ENCODE measurements around the gene CCDC178.
"Not testable (repeated sequence)": the region's sequence is repeated elsewhere in the genome, so short reads cannot be mapped to it uniquely, and the experiment has no call there.

The CCDC178 gene

DNA sequence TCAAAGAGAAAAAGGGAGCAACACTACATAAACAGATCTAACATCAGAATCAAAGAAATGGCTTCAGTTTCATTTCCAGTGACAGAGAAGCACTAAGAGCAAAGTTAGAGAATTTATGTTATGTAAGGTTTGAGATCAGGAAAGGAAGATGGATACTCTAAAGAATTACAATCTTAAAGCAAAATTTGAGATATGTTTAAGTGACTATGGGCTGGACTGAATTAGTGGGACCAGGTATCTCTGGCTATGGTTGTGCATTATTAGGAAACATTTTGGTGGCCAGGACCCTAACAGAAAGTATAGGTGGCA, 208.2 kb downstream of the CCDC178 start:
- no peak for DNase-seq (ENCODE audit: low read depth in 1 of 2, low spot score in 1 of 2)

DNA sequence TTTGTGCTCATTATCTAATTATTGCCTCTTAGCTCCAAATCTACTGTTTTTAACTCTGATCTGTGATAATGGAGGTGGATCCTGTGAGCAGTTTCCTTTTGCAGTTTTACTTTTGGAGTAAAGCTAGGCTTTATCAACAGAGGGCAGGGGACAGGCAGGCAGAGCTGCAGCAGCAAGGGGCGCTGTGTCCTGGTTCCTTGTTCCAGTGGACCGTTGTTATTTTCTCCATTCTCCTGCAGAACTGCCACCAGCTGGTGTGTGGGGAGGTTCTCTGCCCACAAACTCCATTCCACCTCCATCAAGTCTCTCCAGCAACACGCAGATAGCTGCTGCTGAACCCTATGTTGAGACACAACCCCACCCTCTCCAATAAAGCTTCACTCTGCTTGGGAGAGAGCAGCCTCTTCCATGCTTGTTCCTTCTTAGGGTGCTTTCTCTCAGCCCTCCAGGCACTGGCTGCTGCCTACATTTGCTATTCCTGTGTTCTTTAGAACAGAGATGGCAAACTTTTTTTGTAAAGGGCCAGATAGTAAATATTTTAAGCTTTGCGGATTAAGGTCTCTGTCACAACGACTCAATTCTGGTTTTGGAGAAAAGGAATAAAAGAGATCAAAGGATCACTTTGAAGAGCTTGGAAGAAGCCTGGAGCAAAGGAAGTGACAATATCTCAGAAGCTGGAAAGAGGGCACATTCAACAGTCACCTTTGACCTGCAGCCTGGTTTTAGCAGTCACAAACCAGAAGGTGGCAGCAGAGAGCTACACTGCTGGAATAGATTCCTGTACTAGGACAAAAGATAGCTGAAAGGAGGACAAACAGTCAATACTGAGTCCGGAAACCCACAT, 208.8 kb downstream of the CCDC178 start:
- no peak for DNase-seq (ENCODE audit: low read depth in 1 of 2, low spot score in 1 of 2)

DNA sequence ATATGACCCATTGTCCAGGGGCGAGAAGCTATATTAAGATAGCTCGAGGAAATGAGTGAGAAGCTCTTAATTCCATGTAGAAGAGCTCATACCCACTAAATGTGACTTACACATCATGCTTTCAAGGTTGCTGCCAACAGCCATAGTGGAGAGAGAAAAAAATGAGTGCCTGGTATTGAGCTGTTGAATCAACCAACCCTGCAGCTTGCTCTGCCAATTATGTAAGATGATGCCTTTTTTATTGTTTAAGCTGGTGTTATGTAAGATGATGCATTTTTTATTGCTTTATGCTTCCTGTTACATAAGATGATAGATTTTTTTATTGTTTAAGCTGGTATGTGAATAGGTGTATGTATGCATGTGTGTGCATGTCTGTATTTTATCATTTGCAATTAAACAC, 228.2 kb downstream of the CCDC178 start:
- DNase-seq (ENCODE audit: low read depth in 1 of 2, low spot score in 1 of 2): no peak

DNA sequence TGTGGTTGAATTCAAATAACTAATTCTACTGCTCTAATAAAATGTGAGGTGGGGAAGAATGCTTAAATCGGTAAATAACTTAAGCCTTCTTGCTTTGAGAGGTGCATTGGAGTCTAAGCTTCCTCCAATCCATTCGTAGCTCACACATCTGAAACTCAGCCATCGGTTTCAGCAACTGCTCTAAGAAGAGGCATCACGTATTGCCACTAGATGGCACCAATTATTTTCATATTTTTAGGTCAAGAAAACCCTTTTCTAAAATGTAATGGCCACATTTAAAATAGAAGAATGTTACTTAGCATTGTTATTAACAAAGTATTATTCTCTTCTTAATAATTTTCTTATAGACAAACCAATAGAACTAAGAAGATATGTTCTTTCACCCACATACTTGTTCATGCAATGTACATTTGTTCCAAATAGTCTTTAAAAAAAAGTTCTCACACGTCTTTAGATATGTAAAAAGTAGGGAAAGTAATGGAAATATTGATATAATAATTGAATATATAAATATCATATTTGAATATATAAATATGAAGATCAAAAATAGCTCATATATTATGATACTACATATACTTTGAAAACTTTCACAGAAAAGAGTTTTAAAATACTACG, 229.8 kb downstream of the CCDC178 start:
- no peak for DNase-seq (ENCODE audit: low read depth in 1 of 2, low spot score in 1 of 2)

DNA sequence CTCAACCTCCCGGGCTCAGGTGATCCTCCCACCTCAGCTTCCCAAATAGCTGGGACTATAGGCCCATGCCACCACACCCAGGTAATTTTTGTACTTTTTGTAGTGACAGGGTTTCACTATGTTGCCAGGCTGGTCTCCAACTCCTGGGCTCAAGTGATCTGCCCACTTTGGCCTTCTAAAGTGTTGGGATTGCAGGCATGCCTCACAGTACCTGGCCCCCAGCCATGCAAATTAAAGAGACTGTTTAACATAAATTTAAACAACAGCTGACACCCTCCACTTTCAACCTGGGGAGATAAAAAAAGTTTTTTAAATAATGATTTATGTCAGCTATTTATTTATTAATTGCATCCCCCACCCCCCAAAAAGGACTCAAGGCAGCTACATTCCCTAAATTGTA, 234.7 kb downstream of the CCDC178 start:
- no peak for DNase-seq (ENCODE audit: low read depth in 1 of 2, low spot score in 1 of 2)

DNA sequence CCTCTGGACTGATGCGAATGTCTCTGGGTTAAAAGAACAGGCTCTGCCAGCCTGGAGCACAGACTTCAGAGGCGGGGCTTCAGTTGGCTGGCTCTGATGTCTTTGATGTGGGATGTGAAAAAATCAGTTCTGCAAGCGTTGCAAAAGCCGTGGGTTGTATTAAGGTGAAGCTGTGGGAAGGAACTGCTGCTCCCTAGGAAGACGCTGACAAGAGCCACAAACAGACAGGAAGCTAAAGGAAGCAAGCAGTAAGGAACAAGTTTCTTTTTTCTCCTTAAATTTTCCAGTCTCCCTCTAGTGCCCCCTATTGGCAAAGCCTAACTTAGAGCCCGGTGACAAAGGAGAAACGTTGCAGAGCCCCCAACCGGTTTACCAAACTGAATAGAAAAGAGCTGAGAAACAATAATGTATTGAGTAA, 239.0 kb downstream of the CCDC178 start:
- DNase-seq (ENCODE audit: low read depth in 1 of 2, low spot score in 1 of 2): no peak

DNA sequence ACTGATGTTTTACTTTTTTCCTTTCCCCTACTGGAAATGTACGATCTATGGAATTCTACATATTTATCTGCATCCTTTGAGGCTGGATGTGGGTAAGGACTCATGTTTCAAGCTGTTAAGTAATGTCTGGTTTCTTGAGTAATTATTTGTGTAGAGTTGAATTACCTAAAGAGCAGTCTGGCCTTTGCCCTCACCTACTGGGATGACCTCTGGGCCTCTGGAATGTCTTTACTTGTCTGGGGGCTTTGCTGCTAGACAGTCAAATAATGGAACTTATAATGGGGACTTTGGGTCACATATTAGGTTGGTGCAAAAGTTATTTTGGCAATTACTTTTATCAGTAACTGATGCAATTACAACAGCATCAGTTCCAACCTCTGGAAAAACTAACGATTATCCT, 244.7 kb downstream of the CCDC178 start:
- no peak for DNase-seq (ENCODE audit: low read depth in 1 of 2, low spot score in 1 of 2)

DNA sequence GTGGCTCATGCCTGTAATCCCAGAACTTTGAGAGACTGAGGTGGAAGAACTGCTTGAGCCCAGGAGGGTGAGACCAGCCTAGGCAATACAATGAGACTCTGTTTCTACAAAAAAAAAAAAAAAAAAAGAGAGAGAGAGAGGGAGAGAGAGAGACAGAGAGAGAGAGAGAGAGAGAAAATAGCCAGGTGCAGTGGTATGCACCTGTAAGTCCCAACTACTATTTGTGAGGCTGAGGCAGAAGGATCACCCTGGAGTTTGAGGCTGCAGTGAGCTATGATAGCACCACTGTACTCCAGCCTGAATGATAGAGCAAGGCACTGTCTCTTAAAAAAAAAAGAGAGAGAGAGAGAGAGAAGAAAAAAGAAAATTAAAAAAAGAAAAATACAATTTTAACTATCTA, 245.7 kb downstream of the CCDC178 start:
- no peak for DNase-seq (ENCODE audit: low read depth in 1 of 2, low spot score in 1 of 2)

DNA sequence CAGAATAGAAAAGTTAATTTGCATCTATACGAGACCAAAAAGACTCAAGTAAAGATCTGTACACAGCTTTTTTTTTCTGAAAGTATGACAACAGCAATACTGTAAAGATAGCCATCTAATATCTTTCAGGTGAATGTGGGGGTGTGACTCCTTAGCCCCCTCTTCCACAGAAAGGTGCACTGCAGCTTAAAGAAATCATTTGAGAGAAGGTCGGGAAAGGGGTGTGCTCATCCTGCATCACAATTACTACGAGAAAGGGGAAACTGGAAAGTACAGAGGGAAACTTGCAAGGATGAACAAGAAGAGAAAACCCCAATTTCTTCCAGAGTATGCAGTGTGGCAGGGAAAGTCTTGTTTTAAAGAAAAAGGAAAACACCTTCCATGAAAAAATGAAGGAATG, 255.6 kb downstream of the CCDC178 start:
- DNase-seq (ENCODE audit: low read depth in 1 of 2, low spot score in 1 of 2): no peak

DNA sequence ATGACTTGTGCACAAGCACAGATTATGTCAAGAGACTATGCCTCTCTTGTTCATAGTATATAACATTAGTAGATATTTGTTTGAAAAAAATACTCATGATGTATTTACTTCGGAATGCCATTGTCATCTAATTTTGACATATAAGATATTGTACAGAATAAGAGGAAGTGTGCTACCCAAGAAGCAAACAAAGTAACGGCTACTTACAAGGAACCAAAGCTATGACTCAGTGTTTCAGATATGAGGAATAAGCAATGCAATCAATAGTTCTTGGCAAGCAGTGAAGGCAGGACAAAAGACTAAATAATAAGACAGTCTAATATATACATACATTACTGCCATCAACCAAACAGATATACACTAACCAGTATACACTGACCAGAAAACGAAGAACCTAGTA, 256.3 kb downstream of the CCDC178 start:
- no peak for DNase-seq (ENCODE audit: low read depth in 1 of 2, low spot score in 1 of 2)

DNA sequence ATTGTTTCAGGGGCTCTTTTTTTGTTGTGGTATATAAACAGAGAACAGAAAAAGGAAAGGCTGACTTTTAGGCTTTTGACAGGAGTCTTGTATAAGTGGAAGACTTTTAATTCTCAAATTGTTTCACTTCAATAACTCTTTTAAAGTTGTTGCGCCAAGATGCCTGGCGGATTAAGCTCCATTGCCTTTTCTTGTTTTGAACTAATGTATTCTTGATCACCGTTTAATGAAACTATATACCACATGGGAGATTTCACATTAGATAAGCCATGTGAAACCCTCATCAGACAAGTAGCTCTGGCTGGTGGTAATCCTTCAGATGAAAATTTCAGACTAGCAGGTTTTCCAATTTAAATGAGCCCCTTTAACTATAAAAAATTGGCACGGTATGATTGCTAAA, 257.4 kb downstream of the CCDC178 start:
- no peak for DNase-seq (ENCODE audit: low read depth in 1 of 2, low spot score in 1 of 2)

DNA sequence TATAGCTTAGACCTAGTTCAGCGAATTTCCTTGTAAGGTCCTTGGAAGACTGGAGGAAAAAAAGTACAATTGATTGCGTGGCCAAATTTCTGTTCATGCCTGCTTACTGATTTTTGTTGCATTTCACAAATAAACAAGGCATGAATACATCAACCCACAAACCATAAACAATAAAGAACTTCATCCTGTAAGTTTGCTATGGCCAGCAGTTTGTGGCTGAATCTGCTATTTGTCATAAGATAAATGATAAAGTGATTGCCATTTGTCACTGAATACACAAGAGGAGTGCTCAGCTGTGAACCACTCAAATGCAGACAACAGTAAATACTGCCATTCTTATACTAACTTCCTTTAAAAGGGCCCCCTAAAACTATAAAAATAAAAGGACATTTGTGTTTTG, 259.5 kb downstream of the CCDC178 start:
- DNase-seq (ENCODE audit: low read depth in 1 of 2, low spot score in 1 of 2): no peak

DNA sequence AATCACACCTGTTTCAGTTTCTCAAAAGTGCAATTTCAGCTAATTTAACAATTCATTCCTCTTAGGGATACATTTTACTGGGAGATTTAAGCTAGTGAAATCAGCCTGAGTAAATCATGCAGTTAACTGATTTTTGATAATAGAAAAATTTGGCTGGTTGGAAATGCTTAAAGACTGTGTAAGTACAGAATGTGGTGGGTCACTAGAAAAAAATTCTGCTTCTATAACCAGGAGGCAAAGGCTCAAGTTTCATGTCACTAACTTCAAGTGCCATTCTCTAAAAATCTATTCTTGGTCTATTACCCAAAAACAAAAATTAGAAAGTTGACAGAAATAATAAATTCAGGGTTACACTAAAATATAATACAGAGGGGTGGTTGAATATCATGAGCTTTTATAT, 271.3 kb downstream of the CCDC178 start:
- no peak for DNase-seq (ENCODE audit: low read depth in 1 of 2, low spot score in 1 of 2)

DNA sequence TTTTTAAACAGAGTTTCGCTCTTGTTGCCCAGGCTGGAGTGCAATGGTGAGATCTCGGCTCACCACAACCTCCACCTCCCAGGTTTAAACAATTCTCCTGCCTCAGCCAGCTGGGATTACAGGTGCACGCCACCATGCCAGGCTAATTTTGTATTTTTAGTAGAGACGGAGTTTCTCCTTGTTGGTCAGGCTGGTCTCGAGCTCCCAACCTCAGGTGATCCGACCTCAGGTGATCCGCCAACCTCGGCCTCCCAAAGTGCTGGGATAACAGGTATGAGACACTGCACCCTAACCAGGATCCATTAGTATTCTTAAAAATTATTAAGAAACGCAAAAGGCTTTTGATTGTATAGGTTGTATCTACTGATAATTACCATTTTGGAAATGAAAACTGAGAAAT, 276.4 kb downstream of the CCDC178 start:
- not testable (repeated sequence) for DNase-seq (ENCODE audit: low read depth in 1 of 2, low spot score in 1 of 2)

DNA sequence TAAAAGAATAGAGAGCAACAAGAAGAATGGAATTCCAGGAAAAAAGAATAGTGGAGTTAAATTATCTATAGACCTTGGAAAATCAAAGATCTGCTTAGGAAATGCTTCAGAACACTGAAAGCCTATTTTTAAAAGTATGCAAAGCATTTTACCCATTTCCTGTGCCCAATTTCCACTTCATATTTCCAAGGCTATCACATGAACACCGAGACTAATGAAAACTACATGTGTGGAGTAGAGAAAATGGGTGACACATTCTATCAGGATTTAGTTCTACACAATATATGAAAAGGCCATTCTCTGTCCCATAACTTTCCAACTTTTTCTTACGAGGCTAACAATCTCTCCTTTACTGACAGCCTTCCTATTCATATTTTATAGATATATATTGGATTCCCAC, 279.4 kb downstream of the CCDC178 start:
- DNase-seq (ENCODE audit: low read depth in 1 of 2, low spot score in 1 of 2): no peak

DNA sequence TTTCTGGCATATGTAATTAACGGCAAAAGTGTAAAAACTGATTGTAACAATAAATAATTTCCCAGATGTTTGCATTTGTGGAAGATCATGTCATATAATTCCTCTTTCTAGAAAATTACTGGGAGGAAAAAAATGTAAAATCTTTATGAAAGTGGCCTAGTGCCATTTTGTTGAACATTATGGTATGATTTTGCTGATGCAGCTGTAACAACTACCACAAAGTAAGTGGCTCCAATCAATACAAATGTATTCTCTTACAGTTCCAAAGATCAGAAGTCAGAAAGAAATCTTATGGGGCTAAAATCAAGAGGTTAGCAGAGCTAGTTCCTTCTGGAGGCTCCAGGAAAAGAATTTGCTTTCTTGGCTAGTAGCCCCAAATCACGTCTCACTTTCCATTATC, 281.4 kb downstream of the CCDC178 start:
- DNase-seq (ENCODE audit: low read depth in 1 of 2, low spot score in 1 of 2): no peak

DNA sequence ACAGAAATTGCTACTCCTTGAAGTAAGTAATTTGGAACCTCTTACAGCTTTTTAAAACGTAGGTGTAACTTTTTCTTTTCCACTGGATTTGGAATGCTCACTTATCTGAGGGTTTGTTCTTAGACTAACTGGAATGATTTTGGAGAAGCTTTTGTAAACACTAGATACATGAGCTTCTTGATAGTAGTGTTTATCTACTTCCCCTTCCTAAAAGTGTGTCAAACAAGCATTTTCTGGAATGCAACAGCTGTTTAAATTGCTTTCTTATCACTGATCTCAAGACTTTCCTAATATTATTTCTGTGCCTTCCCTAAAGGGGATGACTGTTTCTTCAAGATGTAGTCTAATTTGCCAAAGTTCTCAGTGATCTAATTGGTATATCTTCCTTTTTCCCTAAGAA, 282.6 kb downstream of the CCDC178 start:
- DNase-seq (ENCODE audit: low read depth in 1 of 2, low spot score in 1 of 2): no peak

DNA sequence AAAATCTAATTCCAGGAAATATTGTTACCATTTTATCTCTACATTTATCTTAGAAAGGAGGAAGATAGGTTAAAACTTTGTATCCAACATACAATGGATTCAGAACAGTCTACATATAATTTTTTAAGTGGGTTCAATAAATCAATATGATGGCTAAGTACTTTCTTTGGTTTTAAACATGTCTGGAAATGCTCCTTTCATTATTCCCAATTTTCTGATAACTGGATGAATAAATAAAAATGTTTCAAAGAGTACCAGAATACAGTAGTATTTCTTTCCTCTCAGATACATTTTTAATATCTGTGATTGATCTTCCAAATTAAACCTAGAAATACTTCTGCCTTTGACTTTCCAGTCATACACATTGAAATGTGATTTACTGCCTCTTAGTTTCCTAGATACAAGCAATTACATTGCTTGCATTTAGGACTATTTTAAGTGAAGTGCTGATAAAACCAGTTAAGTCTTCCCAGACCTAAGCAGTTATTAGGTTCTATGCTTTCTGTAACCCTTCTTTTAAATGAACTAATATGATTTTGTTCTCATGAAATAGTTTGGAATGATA, 283.5 kb downstream of the CCDC178 start:
- no peak for DNase-seq (ENCODE audit: low read depth in 1 of 2, low spot score in 1 of 2)

DNA sequence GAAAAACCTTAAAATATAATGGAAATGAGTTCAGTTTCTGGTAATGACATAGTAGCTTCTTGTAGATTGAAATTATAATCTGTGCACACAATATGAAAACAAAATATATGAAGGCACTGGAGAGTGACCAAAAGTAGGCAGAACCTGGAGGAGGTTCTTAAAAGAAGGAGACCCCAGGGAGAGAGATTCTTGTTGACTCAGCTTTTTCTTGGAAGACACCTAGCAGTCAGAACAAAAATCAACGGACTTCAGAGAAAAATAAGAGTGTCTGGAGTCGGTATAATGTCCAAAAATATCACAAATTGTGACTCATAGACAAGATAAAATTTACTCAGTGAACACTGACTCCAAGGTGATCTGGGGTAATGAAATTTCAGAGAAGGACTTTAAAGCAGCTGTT, 286.5 kb downstream of the CCDC178 start:
- no peak for DNase-seq (ENCODE audit: low read depth in 1 of 2, low spot score in 1 of 2)

DNA sequence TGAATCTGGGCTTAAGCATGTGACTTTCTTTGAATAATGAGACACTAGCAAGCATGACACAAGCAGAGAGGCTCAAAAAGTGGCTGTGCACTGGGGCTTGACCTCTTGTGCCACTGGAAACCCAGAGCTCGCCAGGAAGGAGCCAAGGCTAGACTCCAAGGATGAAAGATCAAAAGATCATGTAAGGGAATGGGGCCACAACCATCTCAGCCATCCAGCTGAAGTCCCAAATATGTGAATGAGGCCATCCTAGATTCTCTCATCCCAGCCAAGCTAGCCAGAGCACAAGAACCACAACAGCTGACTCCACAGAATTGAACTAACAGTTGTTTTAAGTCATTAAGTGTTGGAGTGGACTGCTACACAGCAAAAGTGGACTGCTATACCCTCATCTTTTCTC, 288.1 kb downstream of the CCDC178 start:
- DNase-seq (ENCODE audit: low read depth in 1 of 2, low spot score in 1 of 2): no peak

DNA sequence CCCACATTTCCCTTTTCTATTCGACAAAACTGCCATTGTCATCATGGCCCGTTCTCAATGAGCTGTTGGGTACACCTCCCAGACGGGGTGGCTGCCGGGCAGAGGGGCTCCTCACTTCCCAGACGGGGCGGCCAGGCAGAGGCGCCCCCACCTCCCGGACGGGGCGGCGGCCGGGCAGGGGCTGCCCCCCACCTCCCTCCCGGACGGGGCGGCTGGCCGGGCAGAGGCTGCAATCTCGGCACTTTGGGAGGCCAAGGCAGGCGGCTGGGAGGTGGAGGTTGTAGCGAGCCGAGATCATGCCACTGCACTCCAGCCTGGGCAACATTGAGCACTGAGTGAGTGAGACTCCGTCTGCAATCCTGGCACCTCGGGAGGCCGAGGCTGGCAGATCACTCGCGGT, 292.7 kb downstream of the CCDC178 start:
- not testable (repeated sequence) for DNase-seq (ENCODE audit: low read depth in 1 of 2, low spot score in 1 of 2)

DNA sequence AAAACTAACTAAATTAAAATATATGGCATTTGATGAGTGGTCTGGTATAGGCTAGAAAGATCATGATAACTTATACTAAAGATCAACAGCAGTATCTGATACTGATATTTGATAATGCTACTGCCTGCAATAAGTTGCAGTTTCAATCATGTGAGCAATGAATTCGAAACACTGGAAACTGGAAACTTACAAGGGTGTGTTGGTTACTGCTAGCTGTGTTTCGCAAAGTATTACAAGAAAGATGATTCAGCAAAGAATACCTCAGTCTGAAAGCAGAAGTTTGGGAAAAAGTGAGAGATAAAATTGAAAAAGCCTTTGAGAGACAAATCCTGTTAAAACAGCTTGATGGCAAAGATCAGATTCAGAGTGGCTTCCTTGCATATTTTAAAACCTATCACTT, 294.5 kb downstream of the CCDC178 start:
- DNase-seq (ENCODE audit: low read depth in 1 of 2, low spot score in 1 of 2): no peak
